Fibroblast of mammary gland (primary cell): Measurements from ENCODE around the gene KIAA0408.

Experiments
- DNase-seq: peaks from one replicate; pipeline ENCODE4 v3.0.0-alpha.2; 2010; ENCODE audit warnings: low read depth
- H3K4me3 ChIP-seq: 2 replicates; pipeline ENCODE4 v1.5.1; 2011; ENCODE audit warnings: low read depth, mild to moderate bottlenecking, low read length, moderate library complexity; ENCODE audit not compliant: control insufficient read depth
- TF ChIP-seq, protein P1 (sequence below): conservative IDR thresholded peaks from 2 replicates; pipeline ENCODE4 v1.5.1; 2011; ENCODE audit warnings: low read depth, low read length, inconsistent platforms; ENCODE audit not compliant: control insufficient read depth, insufficient read depth

The KIAA0408 gene

GRCh38 chr6:127477658-127478057 is 18.5 kb upstream of the KIAA0408 start:
- TF ChIP-seq, protein P1, sequence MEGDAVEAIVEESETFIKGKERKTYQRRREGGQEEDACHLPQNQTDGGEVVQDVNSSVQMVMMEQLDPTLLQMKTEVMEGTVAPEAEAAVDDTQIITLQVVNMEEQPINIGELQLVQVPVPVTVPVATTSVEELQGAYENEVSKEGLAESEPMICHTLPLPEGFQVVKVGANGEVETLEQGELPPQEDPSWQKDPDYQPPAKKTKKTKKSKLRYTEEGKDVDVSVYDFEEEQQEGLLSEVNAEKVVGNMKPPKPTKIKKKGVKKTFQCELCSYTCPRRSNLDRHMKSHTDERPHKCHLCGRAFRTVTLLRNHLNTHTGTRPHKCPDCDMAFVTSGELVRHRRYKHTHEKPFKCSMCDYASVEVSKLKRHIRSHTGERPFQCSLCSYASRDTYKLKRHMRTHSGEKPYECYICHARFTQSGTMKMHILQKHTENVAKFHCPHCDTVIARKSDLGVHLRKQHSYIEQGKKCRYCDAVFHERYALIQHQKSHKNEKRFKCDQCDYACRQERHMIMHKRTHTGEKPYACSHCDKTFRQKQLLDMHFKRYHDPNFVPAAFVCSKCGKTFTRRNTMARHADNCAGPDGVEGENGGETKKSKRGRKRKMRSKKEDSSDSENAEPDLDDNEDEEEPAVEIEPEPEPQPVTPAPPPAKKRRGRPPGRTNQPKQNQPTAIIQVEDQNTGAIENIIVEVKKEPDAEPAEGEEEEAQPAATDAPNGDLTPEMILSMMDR, result no peak
- no peak overlapping the region for H3K4me3 ChIP-seq
- no peak for DNase-seq

DNA sequence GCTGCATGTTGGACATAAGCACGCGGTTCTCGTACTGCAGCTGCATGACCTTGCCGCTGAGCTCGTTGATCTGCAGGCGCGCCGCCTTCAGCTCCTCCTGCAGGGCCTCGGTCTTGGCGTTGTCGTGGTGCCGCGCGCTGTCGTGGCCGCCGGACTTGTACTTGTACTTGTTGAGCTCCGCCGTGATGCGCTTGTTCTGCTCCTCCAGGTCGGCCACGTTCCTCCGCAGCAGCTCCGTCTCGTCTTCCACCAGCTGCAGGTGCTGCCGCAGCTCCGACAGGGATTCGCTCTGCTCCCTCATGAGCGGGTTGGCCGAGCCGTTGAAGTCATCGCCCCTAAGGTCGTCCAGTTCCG is 16.6 kb upstream of the KIAA0408 start:
- H3K4me3 ChIP-seq, result no peak overlapping the region
- no peak for DNase-seq
- TF ChIP-seq, protein P1, result no peak

DNA sequence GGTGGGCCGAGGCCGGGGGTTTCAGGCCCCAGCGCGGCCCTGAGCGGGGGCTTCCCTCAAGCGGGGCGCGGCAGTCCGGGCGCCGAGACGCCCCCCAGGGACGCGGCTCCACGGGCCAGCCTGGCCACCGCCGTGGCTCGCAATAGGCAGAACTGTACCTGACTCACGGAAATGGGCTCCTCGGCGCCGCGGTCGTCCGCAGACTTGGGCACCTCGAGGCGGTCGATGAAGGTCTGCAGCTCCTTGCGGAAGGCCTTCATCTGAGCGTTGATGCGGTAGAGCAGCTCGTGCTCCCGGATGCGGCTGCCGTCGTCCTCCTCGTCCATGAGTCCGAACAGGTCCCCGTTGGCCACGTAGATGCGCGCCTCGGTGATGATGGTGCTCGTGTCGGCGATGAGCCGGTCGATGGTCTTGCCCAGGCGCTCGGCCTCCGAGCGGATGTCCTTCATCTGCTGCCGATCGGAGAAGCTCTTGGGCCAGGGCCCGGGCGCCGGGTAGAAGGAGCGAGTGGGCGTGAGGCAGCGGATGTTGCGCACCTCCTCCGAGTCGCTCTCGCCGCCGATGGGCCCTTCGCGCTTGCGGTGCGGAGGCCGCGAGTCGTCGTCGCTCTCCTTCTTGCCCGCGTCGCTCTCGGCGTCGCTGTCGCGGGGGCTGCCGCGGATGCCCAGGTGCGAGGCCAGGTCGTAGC is 16.1 kb upstream of the KIAA0408 start:
- no peak for DNase-seq
- TF ChIP-seq, protein P1, result no peak
- H3K4me3 ChIP-seq, result no peak overlapping the region

- TF ChIP-seq, protein P1, result no peak
- DNase-seq, result no peak
- no peak overlapping the region for H3K4me3 ChIP-seq
Measured at GRCh38 chr6:127471379-127472255, 12.4 kb upstream of the KIAA0408 start.

- TF ChIP-seq, protein P1, result no peak
- H3K4me3 ChIP-seq, result no peak overlapping the region
- DNase-seq, result no peak
Measured at GRCh38 chr6:127468936-127469335, 9.7 kb upstream of the KIAA0408 start.

GRCh38 chr6:127466416-127466815 is 7.2 kb upstream of the KIAA0408 start:
- TF ChIP-seq, protein P1, result no peak
- no peak overlapping the region for H3K4me3 ChIP-seq
- DNase-seq, result no peak
